ENCODE measurements around the gene CDK5.

Gene CDK5

DNA sequence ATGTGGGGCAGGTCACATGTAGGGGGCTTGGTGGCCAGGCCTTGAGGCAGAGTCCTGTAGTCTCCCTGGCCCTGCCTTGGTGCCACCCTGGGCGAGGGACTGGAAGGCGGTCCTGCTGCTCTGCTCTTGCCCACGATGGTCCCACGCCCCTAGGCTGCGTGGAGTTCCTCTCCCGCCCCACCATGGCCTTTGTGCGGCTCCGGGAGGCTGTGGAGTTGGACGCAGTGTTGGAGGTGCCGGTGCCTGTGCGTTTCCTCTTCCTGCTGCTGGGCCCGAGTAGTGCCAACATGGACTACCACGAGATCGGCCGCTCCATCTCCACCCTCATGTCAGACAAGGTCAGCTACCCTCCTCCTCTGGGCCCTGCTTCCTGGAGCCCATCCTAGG is 12.9 kb upstream of the CDK5 start:
- no peak overlapping the region for H3K4me3 ChIP-seq (ENCODE audit: extremely low read depth, insufficient read depth, low read length, poor library complexity, severe bottlenecking)
- peaks cover 15% of the 10 kb centered on the region for H3K4me1 ChIP-seq (ENCODE audit: control insufficient read depth, insufficient read depth, low read length, poor library complexity, severe bottlenecking)
- WGBS, 2 experiments (ENCODE audit: insufficient coverage in 2 of 2) = 93 to 99% methylated on average over 9 to 15 of the region's 15 CpGs
- no peaks in the 10 kb centered on the region for H3K9me3 ChIP-seq (ENCODE audit: control insufficient read depth, low read length)
- H3K27ac ChIP-seq (ENCODE audit: low read depth, low read length, severe bottlenecking) = no peak overlapping the region
- H3K36me3 ChIP-seq (ENCODE audit: control insufficient read depth, insufficient read depth, low read length) = peaks cover 92% of the 10 kb centered on the region

DNA sequence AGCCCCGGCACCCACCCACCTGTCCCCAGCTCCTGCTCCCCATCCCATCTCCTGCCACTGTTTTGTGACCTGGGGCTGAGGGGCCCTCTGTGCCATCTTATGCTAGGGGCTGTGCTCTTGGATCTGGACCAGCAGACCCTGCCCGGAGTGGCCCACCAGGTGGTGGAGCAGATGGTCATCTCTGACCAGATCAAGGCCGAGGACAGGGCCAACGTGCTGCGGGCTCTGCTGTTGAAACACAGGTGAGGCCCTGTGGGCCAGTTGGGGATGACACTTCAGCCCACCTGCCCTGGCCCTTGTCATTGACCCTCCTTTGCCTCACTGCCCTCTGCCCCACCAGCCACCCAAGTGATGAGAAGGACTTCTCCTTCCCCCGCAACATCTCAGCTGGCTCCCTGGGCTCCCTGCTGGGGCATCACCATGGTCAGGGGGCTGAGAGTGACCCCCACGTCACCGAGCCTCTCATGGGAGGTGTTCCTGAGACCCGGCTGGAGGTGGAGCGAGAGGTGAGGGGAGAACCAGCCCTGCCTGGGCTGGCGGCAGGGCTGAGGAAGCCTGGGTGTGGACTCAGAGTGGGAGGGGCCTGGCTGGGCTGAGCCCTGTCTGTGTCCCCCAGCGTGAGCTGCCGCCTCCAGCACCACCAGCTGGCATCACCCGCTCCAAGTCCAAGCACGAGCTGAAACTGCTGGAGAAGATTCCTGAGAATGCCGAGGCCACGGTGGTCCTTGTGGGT is 12.3 kb upstream of the CDK5 start:
- H3K27ac ChIP-seq (ENCODE audit: low read depth, low read length, severe bottlenecking) = no peak overlapping the region
- peaks cover 15% of the 10 kb centered on the region for H3K4me1 ChIP-seq (ENCODE audit: control insufficient read depth, insufficient read depth, low read length, poor library complexity, severe bottlenecking)
- 90 to 98% methylated on average over 7 to 13 of the region's 17 CpGs for WGBS, 2 experiments (ENCODE audit: insufficient coverage in 2 of 2)
- H3K4me3 ChIP-seq (ENCODE audit: extremely low read depth, insufficient read depth, low read length, poor library complexity, severe bottlenecking) = no peak overlapping the region
- no peaks in the 10 kb centered on the region for H3K9me3 ChIP-seq (ENCODE audit: control insufficient read depth, low read length)
- peaks cover 92% of the 10 kb centered on the region for H3K36me3 ChIP-seq (ENCODE audit: control insufficient read depth, insufficient read depth, low read length)

DNA sequence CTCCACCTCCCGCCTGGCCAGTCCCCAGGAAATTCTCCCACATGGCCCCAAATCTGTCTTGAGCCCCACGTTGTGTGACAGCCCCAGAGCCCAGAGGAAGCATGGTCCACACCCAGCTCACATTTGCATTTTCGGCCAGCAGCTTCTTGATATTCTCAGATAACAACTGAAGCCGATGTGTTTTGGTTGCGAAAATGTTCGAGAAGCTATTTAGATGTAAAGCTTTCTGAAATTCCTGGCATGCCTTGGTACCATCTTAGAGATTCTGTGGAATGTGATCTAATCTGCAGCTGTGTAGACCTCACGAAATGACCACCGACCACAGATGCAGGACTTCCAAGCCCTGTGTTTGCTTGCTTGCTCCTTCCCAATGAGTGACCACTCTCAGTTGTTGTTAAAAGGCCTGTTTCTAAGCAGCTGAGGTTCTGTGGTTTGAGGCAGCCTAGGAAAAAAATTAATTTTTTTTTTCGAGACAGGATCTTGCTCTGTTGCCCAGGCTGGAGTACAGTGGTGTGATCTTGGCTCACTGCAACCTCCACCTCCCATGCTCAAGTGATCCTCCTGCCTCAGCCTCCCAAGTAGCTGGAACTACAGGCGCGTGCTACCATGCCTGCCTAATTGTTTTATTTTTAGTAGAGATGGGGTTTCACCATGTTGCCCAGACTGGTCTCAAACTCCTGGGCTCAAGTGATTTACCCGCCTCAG is 10.5 kb upstream of the CDK5 start:
- Histone ChIP-seq H3K36me3 (ENCODE audit: control insufficient read depth, insufficient read depth, low read length) (peaks cover 92% of the 10 kb centered on the region), H3K4me1 (ENCODE audit: control insufficient read depth, insufficient read depth, low read length, poor library complexity, severe bottlenecking) (peaks cover 23% of the 10 kb centered on the region), H3K9me3 (ENCODE audit: control insufficient read depth, low read length) (no peaks in the 10 kb centered on the region), H3K27ac (ENCODE audit: low read depth, low read length, severe bottlenecking) (peak overlapping the region; percentile 81), H3K4me3 (ENCODE audit: extremely low read depth, insufficient read depth, low read length, poor library complexity, severe bottlenecking) (no peak overlapping the region)
- WGBS, 2 experiments (ENCODE audit: insufficient coverage in 2 of 2) = 67 to 72% methylated on average over 10 to 11 of the region's 12 CpGs

DNA sequence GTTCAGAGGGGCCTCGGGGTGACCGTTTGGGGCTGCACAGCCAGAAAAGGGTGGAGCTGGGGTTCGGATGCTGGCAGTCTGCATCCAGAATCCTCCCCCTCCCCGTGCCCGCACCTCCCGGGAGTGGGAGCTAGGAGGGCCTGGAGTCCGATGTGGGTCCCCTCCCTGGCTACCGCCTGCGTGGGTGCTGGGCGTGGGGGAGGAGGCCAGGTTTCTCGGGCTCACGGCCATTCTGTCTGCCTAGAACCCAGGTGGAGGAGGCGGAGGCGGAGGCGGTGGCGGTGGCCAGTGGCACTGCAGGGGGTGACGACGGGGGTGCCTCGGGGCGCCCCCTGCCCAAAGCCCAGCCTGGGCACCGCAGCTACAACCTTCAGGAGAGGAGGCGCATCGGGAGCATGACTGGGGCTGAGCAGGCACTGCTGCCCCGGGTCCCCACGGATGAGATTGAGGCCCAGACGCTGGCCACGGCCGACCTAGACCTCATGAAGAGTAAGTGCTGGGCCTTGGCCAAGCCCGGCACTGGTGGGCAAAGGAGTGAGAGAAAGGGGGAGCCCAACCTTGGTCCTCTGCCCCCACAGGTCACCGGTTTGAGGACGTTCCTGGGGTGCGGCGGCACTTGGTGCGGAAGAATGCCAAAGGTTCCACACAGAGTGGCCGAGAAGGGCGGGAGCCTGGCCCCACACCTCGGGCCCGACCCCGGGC is 8.7 kb upstream of the CDK5 start:
- Histone ChIP-seq H3K9me3 (ENCODE audit: control insufficient read depth, low read length) (no peaks in the 10 kb centered on the region), H3K4me3 (ENCODE audit: extremely low read depth, insufficient read depth, low read length, poor library complexity, severe bottlenecking) (no peak overlapping the region), H3K4me1 (ENCODE audit: control insufficient read depth, insufficient read depth, low read length, poor library complexity, severe bottlenecking) (peaks cover 34% of the 10 kb centered on the region), H3K27ac (ENCODE audit: low read depth, low read length, severe bottlenecking) (no peak overlapping the region), H3K36me3 (ENCODE audit: control insufficient read depth, insufficient read depth, low read length) (peaks cover 80% of the 10 kb centered on the region)
- WGBS, 2 experiments (ENCODE audit: insufficient coverage in 2 of 2) = 96% methylated on average over 36 to 39 of the region's 39 CpGs

DNA sequence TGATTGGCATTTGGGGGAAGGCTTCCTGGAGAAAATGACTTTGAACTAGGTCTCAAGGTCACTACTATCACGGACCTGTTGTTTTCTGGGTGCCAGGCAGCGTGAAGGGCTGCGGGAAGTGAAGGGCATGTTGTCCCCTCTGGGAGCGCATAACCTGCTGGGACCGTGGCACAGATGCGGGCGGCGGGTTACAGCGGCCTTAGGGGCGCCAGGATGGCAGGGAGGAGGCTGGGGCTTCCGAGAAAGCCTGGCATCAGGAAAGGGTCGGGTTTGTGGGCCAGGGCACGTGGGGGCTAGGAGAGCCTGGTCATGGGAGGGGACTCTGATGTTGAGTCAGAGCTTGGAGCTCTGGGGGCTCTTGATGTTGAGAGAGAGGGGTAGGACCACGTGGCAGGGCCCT is 7.8 kb upstream of the CDK5 start:
- Histone ChIP-seq H3K27ac (ENCODE audit: low read depth, low read length, severe bottlenecking) (no peak overlapping the region), H3K36me3 (ENCODE audit: control insufficient read depth, insufficient read depth, low read length) (peaks cover 71% of the 10 kb centered on the region), H3K4me1 (ENCODE audit: control insufficient read depth, insufficient read depth, low read length, poor library complexity, severe bottlenecking) (peaks cover 41% of the 10 kb centered on the region), H3K9me3 (ENCODE audit: control insufficient read depth, low read length) (no peaks in the 10 kb centered on the region), H3K4me3 (ENCODE audit: extremely low read depth, insufficient read depth, low read length, poor library complexity, severe bottlenecking) (no peak overlapping the region)
- 98 to 99% methylated on average over 14 of the region's 14 CpGs for WGBS, 2 experiments (ENCODE audit: insufficient coverage in 2 of 2)

DNA sequence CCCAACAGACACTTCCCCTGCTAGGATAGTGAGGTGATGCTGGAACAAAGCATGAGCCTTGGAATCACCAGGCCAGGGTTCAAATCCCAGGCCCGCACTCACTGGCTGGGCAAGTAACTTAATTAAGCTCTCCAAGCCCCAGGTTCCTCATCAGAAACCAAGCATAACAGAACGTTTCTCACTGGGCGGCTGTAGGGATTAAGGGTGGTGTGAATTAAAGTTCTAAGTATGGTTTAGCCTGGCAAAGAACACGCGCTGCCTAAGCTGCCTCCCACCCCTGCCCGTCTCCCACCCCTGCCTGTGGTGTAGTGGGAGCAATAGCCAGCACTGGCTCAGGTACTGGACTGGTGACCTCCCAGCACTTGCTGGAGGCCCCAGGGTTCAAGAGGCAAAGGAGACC is 7.3 kb upstream of the CDK5 start:
- WGBS, 2 experiments (ENCODE audit: insufficient coverage in 2 of 2) = 96 to 100% methylated on average over 1 to 5 of the region's 6 CpGs

DNA sequence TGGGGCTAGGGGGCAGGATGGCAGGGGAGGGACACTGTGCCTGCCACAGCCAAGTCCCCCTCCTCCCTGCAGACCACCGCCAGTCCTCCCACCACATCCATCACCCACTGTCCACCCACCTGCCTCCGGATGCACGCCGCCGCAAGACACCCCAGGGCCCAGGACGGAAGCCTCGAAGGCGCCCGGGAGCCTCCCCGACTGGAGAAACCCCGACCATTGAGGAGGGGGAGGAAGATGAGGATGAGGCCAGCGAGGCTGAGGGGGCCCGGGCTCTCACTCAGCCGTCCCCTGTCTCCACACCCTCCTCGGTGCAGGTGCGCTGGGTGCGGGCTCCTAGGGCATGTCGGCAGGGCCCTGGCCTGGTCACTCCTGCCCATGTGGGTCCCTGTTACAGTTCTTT is 6.8 kb upstream of the CDK5 start:
- Histone ChIP-seq H3K4me3 (ENCODE audit: extremely low read depth, insufficient read depth, low read length, poor library complexity, severe bottlenecking) (no peak overlapping the region), H3K27ac (ENCODE audit: low read depth, low read length, severe bottlenecking) (no peak overlapping the region), H3K9me3 (ENCODE audit: control insufficient read depth, low read length) (no peaks in the 10 kb centered on the region), H3K4me1 (ENCODE audit: control insufficient read depth, insufficient read depth, low read length, poor library complexity, severe bottlenecking) (peaks cover 41% of the 10 kb centered on the region), H3K36me3 (ENCODE audit: control insufficient read depth, insufficient read depth, low read length) (peaks cover 61% of the 10 kb centered on the region)
- 93 to 98% methylated on average over 13 to 16 of the region's 18 CpGs for WGBS, 2 experiments (ENCODE audit: insufficient coverage in 2 of 2)

More for the DNA sequence above, 7.3 kb upstream of the CDK5 start:
- Histone ChIP-seq H3K27ac (ENCODE audit: low read depth, low read length, severe bottlenecking) (no peak overlapping the region), H3K36me3 (ENCODE audit: control insufficient read depth, insufficient read depth, low read length) (peaks cover 66% of the 10 kb centered on the region), H3K9me3 (ENCODE audit: control insufficient read depth, low read length) (no peaks in the 10 kb centered on the region), H3K4me3 (ENCODE audit: extremely low read depth, insufficient read depth, low read length, poor library complexity, severe bottlenecking) (no peak overlapping the region), H3K4me1 (ENCODE audit: control insufficient read depth, insufficient read depth, low read length, poor library complexity, severe bottlenecking) (peaks cover 41% of the 10 kb centered on the region)

DNA sequence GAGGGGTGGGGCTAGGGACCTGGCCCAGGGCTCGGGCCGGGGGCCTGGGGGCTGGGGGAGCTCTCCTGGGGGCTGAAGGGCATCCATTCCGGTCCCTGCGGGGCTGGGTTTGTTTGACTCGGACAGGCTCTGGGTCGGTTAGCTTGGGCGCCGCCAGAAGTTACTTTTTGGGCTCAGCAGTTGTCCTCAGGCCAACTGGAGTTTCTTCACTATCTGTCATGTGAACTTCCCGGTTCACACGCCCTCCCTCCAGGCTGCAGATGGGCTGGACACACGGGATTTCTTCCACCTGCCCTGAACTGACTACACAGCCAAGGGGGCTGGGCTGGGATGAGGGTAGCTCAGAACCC is 5.5 kb upstream of the CDK5 start:
- peaks cover 47% of the 10 kb centered on the region for H3K4me1 ChIP-seq (ENCODE audit: control insufficient read depth, insufficient read depth, low read length, poor library complexity, severe bottlenecking)
- H3K9me3 ChIP-seq (ENCODE audit: control insufficient read depth, low read length) = no peaks in the 10 kb centered on the region
- WGBS, 2 experiments (ENCODE audit: insufficient coverage in 2 of 2) = 21 to 24% methylated on average over 8 to 9 of the region's 11 CpGs
- H3K27ac ChIP-seq (ENCODE audit: low read depth, low read length, severe bottlenecking) = no peak overlapping the region
- no peak overlapping the region for H3K4me3 ChIP-seq (ENCODE audit: extremely low read depth, insufficient read depth, low read length, poor library complexity, severe bottlenecking)
- H3K36me3 ChIP-seq (ENCODE audit: control insufficient read depth, insufficient read depth, low read length) = peaks cover 49% of the 10 kb centered on the region

DNA sequence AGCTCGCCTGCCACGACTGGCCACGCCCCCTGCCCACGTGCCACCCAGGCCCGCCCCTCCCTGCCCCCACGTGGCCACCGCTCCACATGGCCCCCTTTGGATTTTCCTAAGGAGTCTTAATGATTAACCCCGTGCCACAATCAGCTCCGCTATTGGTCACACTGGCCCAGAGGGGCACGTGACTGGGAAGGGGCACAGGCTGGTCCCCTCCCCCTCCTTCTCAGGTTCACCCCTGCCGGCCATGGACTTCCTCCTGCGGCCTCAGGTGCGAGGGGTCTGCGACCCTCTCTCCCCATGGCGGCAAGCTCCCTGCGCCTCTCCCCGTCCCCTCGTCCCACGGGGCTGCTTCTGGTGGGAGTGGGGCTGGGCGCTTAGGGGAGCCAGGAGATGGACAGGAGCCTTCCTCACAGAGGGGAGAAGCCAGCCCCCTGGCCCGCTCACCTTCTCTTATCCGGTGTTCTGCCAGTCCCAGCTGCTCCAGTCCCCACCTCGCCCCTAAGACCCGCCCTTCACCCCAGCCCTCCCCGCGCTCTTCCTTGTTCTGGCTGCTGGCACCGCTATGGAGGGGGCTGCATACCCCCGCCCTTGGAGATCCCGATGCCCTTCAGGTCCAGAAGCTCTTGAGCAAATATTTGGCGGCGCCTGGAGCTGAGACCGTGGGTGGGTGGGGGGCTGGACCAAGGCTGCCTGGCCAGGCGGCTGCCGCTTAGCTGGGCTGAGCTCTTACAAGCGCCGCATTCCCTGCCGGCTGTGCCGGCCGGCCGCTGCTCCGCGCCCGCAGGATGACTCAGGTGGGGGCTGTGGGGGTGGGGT is 4.9 kb upstream of the CDK5 start:
- 3 to 8% methylated on average over 9 to 20 of the region's 43 CpGs for WGBS, 2 experiments (ENCODE audit: insufficient coverage in 2 of 2)
- Histone ChIP-seq H3K27ac (ENCODE audit: low read depth, low read length, severe bottlenecking) (peak overlapping the region; percentile 80), H3K4me3 (ENCODE audit: extremely low read depth, insufficient read depth, low read length, poor library complexity, severe bottlenecking) (peak overlapping the region; percentile 30), H3K9me3 (ENCODE audit: control insufficient read depth, low read length) (no peaks in the 10 kb centered on the region), H3K4me1 (ENCODE audit: control insufficient read depth, insufficient read depth, low read length, poor library complexity, severe bottlenecking) (peaks cover 41% of the 10 kb centered on the region), H3K36me3 (ENCODE audit: control insufficient read depth, insufficient read depth, low read length) (peaks cover 44% of the 10 kb centered on the region)

DNA sequence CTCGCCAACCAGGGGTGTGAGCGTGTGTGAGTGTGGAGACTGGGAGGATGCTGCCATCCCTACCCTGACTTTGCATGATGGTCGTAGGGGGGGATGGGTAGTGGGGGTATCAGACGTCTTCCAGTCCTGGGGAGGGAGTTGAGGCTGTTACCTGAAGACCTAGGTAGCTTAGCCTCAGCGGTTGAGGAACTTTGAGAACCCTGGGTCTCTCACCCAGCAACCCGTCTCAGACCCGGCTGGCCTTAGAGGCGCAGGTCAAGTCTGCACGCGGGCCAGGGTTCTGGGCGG is 4.4 kb upstream of the CDK5 start:
- peaks cover 42% of the 10 kb centered on the region for H3K36me3 ChIP-seq (ENCODE audit: control insufficient read depth, insufficient read depth, low read length)
- no peaks in the 10 kb centered on the region for H3K9me3 ChIP-seq (ENCODE audit: control insufficient read depth, low read length)
- 6 to 17% methylated on average over 9 to 10 of the region's 11 CpGs for WGBS, 2 experiments (ENCODE audit: insufficient coverage in 2 of 2)
- no peak overlapping the region for H3K27ac ChIP-seq (ENCODE audit: low read depth, low read length, severe bottlenecking)
- peak overlapping the region; percentile 85 for H3K4me3 ChIP-seq (ENCODE audit: extremely low read depth, insufficient read depth, low read length, poor library complexity, severe bottlenecking)
- peaks cover 38% of the 10 kb centered on the region for H3K4me1 ChIP-seq (ENCODE audit: control insufficient read depth, insufficient read depth, low read length, poor library complexity, severe bottlenecking)

Data from mesodermal cell (in vitro differentiated cells).